ENCODE data around the gene SLC11A2.
A peak's percentile ranks its signal among the peaks of the same experiment; 100 is the strongest.

Gene SLC11A2

DNA sequence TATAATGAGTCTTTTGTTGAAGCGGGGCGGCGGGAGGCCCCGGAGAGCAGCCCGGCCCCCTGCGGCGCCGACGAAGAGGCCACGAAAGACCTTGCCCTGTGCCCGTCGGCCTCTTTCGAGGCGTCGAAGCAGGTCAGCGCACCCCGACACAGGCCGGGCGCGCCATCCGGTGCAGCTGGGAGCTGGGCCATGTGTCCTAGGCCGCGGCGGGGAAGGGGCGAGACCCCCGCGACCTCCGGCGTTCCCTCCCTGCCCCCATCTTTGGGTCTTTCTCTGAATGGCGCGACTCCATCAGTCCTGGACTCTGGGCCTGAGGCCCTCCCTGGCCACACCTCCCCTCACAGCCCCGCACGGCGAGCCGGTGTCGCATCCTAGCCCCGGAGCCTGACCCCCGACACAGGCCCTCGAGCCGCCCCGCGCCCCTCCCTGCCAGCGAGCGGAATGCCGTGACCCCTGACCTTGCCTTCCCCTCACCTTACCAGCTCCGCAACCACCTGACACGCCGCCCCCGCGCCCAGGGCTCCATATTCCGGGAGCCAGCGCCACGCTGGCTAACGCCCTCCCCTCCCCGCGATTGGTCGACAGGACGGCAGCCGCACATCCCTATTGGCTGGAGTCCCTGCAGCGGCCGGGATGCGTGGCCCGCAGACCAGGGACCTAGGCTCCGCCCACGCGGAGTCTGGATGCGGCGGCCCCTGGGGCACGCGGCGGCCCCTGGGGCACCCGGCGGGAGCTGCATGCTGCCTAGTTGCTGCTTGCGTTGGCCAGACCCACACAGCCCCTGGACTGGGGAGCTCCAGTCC is at the start of gene SLC11A2:
Gene SLC11A2, minus strand, starts transcription at position 549 of the 803 bp plus-strand sequence. CDS start 15,656 bp downstream, outside the sequence.
- peak; percentile 93 to 95 for DNase-seq (ENCODE audit: low read depth in 2 of 2)
- TF ChIP-seq, protein P1, sequence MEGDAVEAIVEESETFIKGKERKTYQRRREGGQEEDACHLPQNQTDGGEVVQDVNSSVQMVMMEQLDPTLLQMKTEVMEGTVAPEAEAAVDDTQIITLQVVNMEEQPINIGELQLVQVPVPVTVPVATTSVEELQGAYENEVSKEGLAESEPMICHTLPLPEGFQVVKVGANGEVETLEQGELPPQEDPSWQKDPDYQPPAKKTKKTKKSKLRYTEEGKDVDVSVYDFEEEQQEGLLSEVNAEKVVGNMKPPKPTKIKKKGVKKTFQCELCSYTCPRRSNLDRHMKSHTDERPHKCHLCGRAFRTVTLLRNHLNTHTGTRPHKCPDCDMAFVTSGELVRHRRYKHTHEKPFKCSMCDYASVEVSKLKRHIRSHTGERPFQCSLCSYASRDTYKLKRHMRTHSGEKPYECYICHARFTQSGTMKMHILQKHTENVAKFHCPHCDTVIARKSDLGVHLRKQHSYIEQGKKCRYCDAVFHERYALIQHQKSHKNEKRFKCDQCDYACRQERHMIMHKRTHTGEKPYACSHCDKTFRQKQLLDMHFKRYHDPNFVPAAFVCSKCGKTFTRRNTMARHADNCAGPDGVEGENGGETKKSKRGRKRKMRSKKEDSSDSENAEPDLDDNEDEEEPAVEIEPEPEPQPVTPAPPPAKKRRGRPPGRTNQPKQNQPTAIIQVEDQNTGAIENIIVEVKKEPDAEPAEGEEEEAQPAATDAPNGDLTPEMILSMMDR (IDR thresholded peaks at IDR 0.05; ENCODE audit: low read depth, low read length) = no peak
- peak within 1 kb of the TSS; percentile 77 to 84 for H3K4me3 ChIP-seq (replicated peaks in 1 of 2; ENCODE audit: low read depth in 2 of 2, low read length in 2 of 2)

DNA sequence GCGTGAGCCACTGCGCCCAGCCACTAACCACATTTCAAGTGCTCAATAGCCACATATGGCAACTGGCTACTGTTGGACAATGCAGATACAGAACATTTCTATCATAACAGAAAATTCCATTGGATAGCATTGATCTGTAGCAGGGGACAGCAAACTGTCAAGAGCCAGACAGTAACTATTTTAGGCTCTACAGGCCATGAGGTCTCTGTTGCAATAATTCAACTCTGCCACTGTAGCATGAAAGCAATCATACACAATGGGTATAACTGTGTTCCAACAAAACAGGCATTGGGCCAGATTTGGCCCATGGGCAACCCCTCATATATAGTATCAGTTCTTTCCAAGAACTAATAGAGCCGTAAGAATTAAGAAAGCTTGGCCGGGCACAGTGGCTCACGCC is 49.2 kb upstream of the SLC11A2 start:
- TF ChIP-seq, protein P1 (IDR thresholded peaks at IDR 0.05; ENCODE audit: low read depth, low read length) = no peak
- H3K4me3 ChIP-seq (replicated peaks in 1 of 2; ENCODE audit: low read depth in 2 of 2, low read length in 2 of 2) = no peak overlapping the region
- no peak for DNase-seq (ENCODE audit: low read depth in 2 of 2)

GRCh38 chr12:51071663-51072062 is 45.5 kb upstream of the SLC11A2 start:
- TF ChIP-seq, protein P1 (IDR thresholded peaks at IDR 0.05; ENCODE audit: low read depth, low read length) = no peak
- H3K4me3 ChIP-seq (replicated peaks in 1 of 2; ENCODE audit: low read depth in 2 of 2, low read length in 2 of 2) = no peak overlapping the region
- no peak for DNase-seq (ENCODE audit: low read depth in 2 of 2)

DNA sequence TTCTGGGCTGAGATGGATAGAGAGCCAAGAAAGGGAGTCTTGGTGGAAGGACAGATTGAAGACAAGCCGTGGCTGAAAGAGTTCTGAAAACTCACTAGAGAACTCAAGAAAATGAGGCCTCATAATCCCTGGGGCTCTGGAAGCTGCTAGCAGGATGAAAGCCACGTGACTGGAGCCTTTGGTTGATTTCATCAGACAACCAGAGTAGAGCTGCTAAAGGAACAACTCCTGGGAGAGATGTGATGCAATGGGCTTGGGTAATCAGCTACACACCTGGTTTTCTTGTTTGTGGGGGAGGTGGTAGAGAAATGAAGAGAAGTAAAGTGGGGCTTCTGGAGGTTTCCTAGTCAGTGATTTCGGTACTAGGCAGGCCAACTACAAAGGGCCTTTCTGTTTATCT is 43.8 kb upstream of the SLC11A2 start:
- peak; percentile 40 to 70 for DNase-seq (ENCODE audit: low read depth in 2 of 2)
- no peak overlapping the region for H3K4me3 ChIP-seq (replicated peaks in 1 of 2; ENCODE audit: low read depth in 2 of 2, low read length in 2 of 2)
- TF ChIP-seq, protein P1 (IDR thresholded peaks at IDR 0.05; ENCODE audit: low read depth, low read length) = no peak

DNA sequence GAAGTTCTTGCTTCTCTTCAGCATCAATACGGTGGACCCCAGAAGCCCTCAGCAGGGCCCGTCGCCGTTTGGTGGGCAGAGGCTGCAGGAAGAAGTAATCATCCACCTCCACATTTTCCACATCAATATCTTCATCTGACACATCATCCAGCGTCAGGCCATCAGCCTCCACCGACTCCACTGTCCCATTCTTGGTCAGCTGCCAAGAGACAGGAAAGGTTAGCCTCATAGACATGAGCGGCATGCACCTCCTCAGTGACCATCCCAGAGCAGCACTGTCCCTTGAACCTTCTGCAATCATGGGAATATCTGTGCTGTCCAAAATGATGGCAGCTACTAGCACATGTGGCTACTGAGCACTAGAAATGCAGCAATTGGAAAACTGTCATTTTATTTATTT is 41.6 kb upstream of the SLC11A2 start:
- DNase-seq (ENCODE audit: low read depth in 2 of 2) = no peak
- TF ChIP-seq, protein P1 (IDR thresholded peaks at IDR 0.05; ENCODE audit: low read depth, low read length) = no peak
- H3K4me3 ChIP-seq (replicated peaks in 1 of 2; ENCODE audit: low read depth in 2 of 2, low read length in 2 of 2) = no peak overlapping the region

DNA sequence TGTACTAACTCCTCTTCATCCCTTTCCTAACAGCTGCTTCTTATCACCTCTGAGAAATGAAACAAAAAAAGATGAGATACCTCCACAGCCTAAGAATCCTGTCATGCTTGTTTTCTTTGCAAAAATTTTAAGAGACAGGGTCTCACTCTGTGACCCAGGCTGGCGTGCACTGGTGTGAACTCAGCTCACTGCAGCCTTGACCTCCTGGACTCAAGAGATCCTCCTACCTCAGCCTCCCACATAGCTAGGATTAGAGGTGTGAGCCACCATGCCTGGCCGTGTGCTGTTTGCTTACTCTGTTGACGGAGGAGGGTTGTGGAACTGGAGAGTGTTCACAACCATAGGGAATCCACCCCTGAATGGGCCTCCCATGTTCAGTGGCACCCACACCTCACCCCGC is 41.0 kb upstream of the SLC11A2 start:
- TF ChIP-seq, protein P1 (IDR thresholded peaks at IDR 0.05; ENCODE audit: low read depth, low read length) = no peak
- DNase-seq (ENCODE audit: low read depth in 2 of 2) = no peak
- no peak overlapping the region for H3K4me3 ChIP-seq (replicated peaks in 1 of 2; ENCODE audit: low read depth in 2 of 2, low read length in 2 of 2)
